GM12865 (cell line): ENCODE measurements around the gene JARID2.

Experiments used
- DNase-seq: peaks from one replicate; pipeline ENCODE4 v3.0.0; 2010; ENCODE audit warnings: low read depth
- H3K4me3 ChIP-seq: 2 replicates; pipeline ENCODE4 v1.5.1; 2011; ENCODE audit warnings: mild to moderate bottlenecking, low read depth, low read length, control low read depth
- TF ChIP-seq, protein P1 (sequence below): IDR thresholded peaks from 2 replicates; pipeline ENCODE4 v1.5.1; 2011; ENCODE audit warnings: low read length, control low read depth, low read depth, inconsistent platforms; ENCODE audit not compliant: insufficient read depth; ENCODE audit errors: missing control alignments

The JARID2 gene

GRCh38 chr6:15553031-15553430, 307.2 kb downstream of the JARID2 start:
- TF ChIP-seq, protein P1, sequence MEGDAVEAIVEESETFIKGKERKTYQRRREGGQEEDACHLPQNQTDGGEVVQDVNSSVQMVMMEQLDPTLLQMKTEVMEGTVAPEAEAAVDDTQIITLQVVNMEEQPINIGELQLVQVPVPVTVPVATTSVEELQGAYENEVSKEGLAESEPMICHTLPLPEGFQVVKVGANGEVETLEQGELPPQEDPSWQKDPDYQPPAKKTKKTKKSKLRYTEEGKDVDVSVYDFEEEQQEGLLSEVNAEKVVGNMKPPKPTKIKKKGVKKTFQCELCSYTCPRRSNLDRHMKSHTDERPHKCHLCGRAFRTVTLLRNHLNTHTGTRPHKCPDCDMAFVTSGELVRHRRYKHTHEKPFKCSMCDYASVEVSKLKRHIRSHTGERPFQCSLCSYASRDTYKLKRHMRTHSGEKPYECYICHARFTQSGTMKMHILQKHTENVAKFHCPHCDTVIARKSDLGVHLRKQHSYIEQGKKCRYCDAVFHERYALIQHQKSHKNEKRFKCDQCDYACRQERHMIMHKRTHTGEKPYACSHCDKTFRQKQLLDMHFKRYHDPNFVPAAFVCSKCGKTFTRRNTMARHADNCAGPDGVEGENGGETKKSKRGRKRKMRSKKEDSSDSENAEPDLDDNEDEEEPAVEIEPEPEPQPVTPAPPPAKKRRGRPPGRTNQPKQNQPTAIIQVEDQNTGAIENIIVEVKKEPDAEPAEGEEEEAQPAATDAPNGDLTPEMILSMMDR: no peak
- no peak overlapping the region for H3K4me3 ChIP-seq
- DNase-seq: no peak

GRCh38 chr6:15553736-15554294, 307.9 kb downstream of the JARID2 start:
- TF ChIP-seq, protein P1: no peak
- DNase-seq: no peak
- H3K4me3 ChIP-seq: no peak overlapping the region

DNA sequence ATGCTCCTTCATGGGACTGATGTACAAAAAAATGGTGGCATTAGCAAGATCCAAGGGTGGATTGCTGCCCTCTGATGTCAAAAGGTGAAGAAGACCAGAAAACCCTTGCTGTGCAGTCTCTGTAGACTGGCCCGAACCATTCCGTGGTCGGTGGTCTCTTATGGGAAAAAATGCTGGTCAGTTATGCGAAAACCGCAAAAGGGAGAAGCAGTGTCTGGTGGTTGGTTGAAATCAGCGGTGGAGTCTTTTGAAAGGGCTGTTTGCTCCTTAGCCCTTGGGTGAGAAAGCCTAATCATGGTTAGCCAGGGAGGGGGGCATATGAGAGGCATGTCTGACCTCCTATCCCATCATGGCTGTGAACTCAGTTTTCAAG, 308.8 kb downstream of the JARID2 start:
- DNase-seq: no peak
- no peak overlapping the region for H3K4me3 ChIP-seq
- TF ChIP-seq, protein P1: no peak

GRCh38 chr6:15555101-15556038, 309.5 kb downstream of the JARID2 start:
- DNase-seq: no peak
- no peak overlapping the region for H3K4me3 ChIP-seq
- TF ChIP-seq, protein P1: no peak

GRCh38 chr6:15556711-15557110, 310.8 kb downstream of the JARID2 start:
- DNase-seq: no peak
- no peak overlapping the region for H3K4me3 ChIP-seq
- TF ChIP-seq, protein P1: no peak

DNA sequence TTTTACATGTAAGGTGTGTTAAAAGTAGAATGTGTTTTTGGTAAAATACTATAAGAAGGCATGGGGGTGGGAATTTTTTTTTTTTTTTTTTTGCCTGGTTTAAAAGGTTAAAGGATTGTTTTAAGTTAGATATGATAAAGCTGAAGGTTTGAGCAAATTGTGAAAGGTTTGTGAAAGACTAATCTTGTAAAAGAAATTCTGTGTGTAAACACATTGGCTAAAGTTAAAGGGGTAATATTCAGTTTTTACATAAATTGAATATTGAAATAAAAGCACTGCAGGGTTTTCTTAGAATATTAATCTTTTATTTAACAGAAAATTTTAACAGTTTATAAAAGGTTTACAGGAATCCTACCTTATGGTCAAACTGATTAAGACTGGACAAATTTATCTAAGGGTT, 311.3 kb downstream of the JARID2 start:
- TF ChIP-seq, protein P1: no peak
- DNase-seq: no peak

More for the DNA sequence above, 311.3 kb downstream of the JARID2 start:
- no peak overlapping the region for H3K4me3 ChIP-seq
